GM12878 (cell line): ENCODE data around the gene PLEKHO1. TPM values are rescaled to one million over a fixed set of nuclear protein-coding genes. Genes with fewer than 3 reads are reported as not detected.
A peak's percentile ranks its signal among the peaks of the same experiment; 100 is the strongest.

ENCODE experiments used
- ATAC-seq: fragments of 200-7000 bp; cut with Tn5 transposase; 3 replicates; pipeline ENCODE4 v1.9.1; 2020; ENCODE audit warnings: mild to moderate bottlenecking, moderate library complexity
- BruUV-seq: library from RNA; stranded (reverse); fragments of 400-500 nt; replicated peaks from 2 replicates; lab custom pipeline; 2021; lab: Mats Ljungman, UMichigan
- CTCF ChIA-PET: fragments of 300-600 bp; sonication (Branson Sonifier 250); formaldehyde crosslinking; extraction: SDS; loops from one replicate; lab custom pipeline; 2021; ENCODE audit warnings: inconsistent platforms; lab: Yijun Ruan, JAX
- POLR2A ChIA-PET: fragments of 350-600 bp; formaldehyde crosslinking; extraction: SDS; loops from one replicate; lab custom pipeline; 2021; ENCODE audit warnings: inconsistent platforms; lab: Charles Lee
- RAD21 ChIA-PET: fragments of 300-600 bp; sonication (Branson Sonifier 250); formaldehyde crosslinking; loops from one replicate; lab custom pipeline; 2023; ENCODE audit warnings: antibody characterized with exemption; ENCODE audit not compliant: unreplicated experiment; lab: Charles Lee
- SMC1A ChIA-PET: fragments of 300-600 bp; sonication (Branson Sonifier 250); formaldehyde crosslinking; loops from one replicate; lab custom pipeline; 2023; ENCODE audit not compliant: unreplicated experiment, uncharacterized antibody; lab: Charles Lee
- DNase-seq: peaks from one replicate; pipeline ENCODE4 v3.0.0-alpha.2; 2011; ENCODE audit warnings: low read depth, low spot score
- FAIRE-seq: peaks from 3 replicates; lab custom pipeline; 2011; peaks lifted over from hg19 to GRCh38; lab: Jason Lieb, UNC
- H2AFZ ChIP-seq: 2 replicates; pipeline ENCODE4 v1.6.0; 2011; ENCODE audit warnings: low read depth, low read length, control low read depth; ENCODE audit not compliant: control insufficient read depth
- H3K27ac ChIP-seq: 2 replicates; pipeline ENCODE4 v1.5.1; 2011; ENCODE audit warnings: control low read depth; ENCODE audit not compliant: control insufficient read depth, insufficient read depth
- H3K27me3 ChIP-seq, 2 experiments: replicated peaks in 1 of 2; 2 replicates each; pipeline versions ENCODE4 v1.6.0 to v1.6.1; 2011; ENCODE audit warnings: low read length in 1 of 2; ENCODE audit not compliant: control insufficient read depth in 2 of 2, insufficient read depth in 2 of 2
- H3K36me3 ChIP-seq, 2 experiments: 2 replicates each; pipeline ENCODE4 v1.5.1; 2011; ENCODE audit warnings: low read length in 1 of 2; ENCODE audit not compliant: control insufficient read depth in 2 of 2, insufficient read depth in 2 of 2
- H3K4me1 ChIP-seq: 2 replicates; pipeline ENCODE4 v1.6.1; 2011; ENCODE audit warnings: mild to moderate bottlenecking, low read length, moderate library complexity, mixed read lengths; ENCODE audit not compliant: control insufficient read depth, insufficient read depth
- H3K4me2 ChIP-seq: 2 replicates; pipeline ENCODE4 v1.6.0; 2011; ENCODE audit warnings: control low read depth; ENCODE audit not compliant: control insufficient read depth, insufficient read depth
- H3K4me3 ChIP-seq: fragments of 200-600 bp; sonication (generic); 2 replicates; pipeline ENCODE4 v1.5.1; 2016
- H3K79me2 ChIP-seq: 2 replicates; pipeline ENCODE4 v1.6.0; 2011; ENCODE audit warnings: low read length; ENCODE audit not compliant: control insufficient read depth, insufficient read depth
- H3K9ac ChIP-seq: 2 replicates; pipeline ENCODE4 v1.8.0; 2011; ENCODE audit warnings: low read length, control low read depth, mixed read lengths; ENCODE audit not compliant: control insufficient read depth, insufficient read depth
- H3K9me3 ChIP-seq: replicated peaks from 3 replicates; pipeline ENCODE4 v1.5.1; 2011; ENCODE audit warnings: mild to moderate bottlenecking, low read length; ENCODE audit not compliant: control insufficient read depth, insufficient read depth
- H4K20me1 ChIP-seq: 2 replicates; pipeline ENCODE4 v1.6.0; 2011; ENCODE audit not compliant: control insufficient read depth, insufficient read depth
- BACH1 ChIP-seq: fragments of 450-650 bp; IDR thresholded peaks from 2 replicates; pipeline ENCODE4 v1.6.1; 2017; ENCODE audit warnings: mild to moderate bottlenecking, borderline replicate concordance
- BHLHE40 ChIP-seq, 2 experiments: fragments of 450-650 bp in 1 of 2; IDR thresholded peaks; 2 replicates each; pipeline ENCODE4 v1.6.1; 2011 to 2017; ENCODE audit warnings: low read depth in 2 of 2, borderline replicate concordance in 1 of 2, improper control_type of control experiment in 1 of 2, low read length in 1 of 2, mild to moderate bottlenecking in 1 of 2
- CBX5 ChIP-seq: sonication (generic); IDR thresholded peaks from 2 replicates; pipeline ENCODE4 v1.6.1; 2016; ENCODE audit warnings: low read depth, moderate library complexity, mild to moderate bottlenecking, inconsistent platforms
- CHD4 ChIP-seq: fragments of 200-600 bp; sonication (generic); IDR thresholded peaks from 2 replicates; pipeline ENCODE4 v1.6.1; 2016; ENCODE audit warnings: mild to moderate bottlenecking
- CREB1 ChIP-seq: IDR thresholded peaks from 2 replicates; pipeline ENCODE4 v1.6.1; 2012; ENCODE audit warnings: low read depth, mild to moderate bottlenecking, inconsistent platforms
- GABPA ChIP-seq: IDR thresholded peaks from 2 replicates; pipeline ENCODE4 v1.6.1; 2014; ENCODE audit warnings: antibody characterized with exemption, low read depth, mild to moderate bottlenecking, inconsistent platforms
- IRF4 ChIP-seq: IDR thresholded peaks from 2 replicates; pipeline ENCODE4 v1.6.1; 2011; ENCODE audit warnings: low read depth, low read length
- MEF2A ChIP-seq: IDR thresholded peaks from 2 replicates; pipeline ENCODE4 v1.6.1; 2011; ENCODE audit warnings: low read depth, mild to moderate bottlenecking, low read length, moderate library complexity; ENCODE audit not compliant: insufficient read depth
- MEF2B ChIP-seq: fragments of 450-650 bp; IDR thresholded peaks from 2 replicates; pipeline ENCODE4 v1.6.1; 2018; ENCODE audit warnings: mild to moderate bottlenecking, moderate library complexity; ENCODE audit not compliant: partially characterized antibody, poor library complexity, severe bottlenecking
- MXI1 ChIP-seq: fragments of 150-350 bp; IDR thresholded peaks from 2 replicates; pipeline ENCODE4 v1.6.1; 2011; ENCODE audit warnings: low read depth, mild to moderate bottlenecking, inconsistent platforms, low read length, improper control_type of control experiment
- NBN ChIP-seq: fragments of 450-650 bp; IDR thresholded peaks from 2 replicates; pipeline ENCODE4 v1.6.1; 2016
- NR2F1 ChIP-seq: fragments of 450-650 bp; conservative IDR thresholded peaks from 2 replicates; pipeline ENCODE4 v1.6.1; 2017; ENCODE audit warnings: mild to moderate bottlenecking
- PAX8 ChIP-seq: fragments of 450-650 bp; IDR thresholded peaks from 2 replicates; pipeline ENCODE4 v1.6.1; 2017; ENCODE audit warnings: mild to moderate bottlenecking, moderate library complexity
- POLR2A ChIP-seq: IDR thresholded peaks from 2 replicates; pipeline ENCODE4 v1.6.1; 2011; ENCODE audit warnings: low read depth, mild to moderate bottlenecking, low read length
- RELA ChIP-seq: fragments of 450-650 bp; IDR thresholded peaks from 2 replicates; pipeline ENCODE4 v1.8.0; 2014; ENCODE audit warnings: borderline replicate concordance; ENCODE audit not compliant: partially characterized antibody
- STAT3 ChIP-seq: IDR thresholded peaks from 2 replicates; pipeline ENCODE4 v1.6.1; 2011; ENCODE audit warnings: low read depth, low read length, improper control_type of control experiment
- TCF12 ChIP-seq: IDR thresholded peaks from 2 replicates; pipeline ENCODE4 v1.6.1; 2011; ENCODE audit warnings: low read depth, mild to moderate bottlenecking, low read length
- WRNIP1 ChIP-seq: IDR thresholded peaks from 2 replicates; pipeline ENCODE4 v1.6.1; 2011; ENCODE audit warnings: low read depth, low read length, improper control_type of control experiment, borderline replicate concordance
- ZNF24 ChIP-seq: fragments of 450-650 bp; IDR thresholded peaks from 2 replicates; pipeline ENCODE4 v1.6.1; 2017; ENCODE audit warnings: antibody characterized with exemption, mild to moderate bottlenecking
- ZNF274 ChIP-seq: IDR thresholded peaks from one replicate; pipeline ENCODE4 v1.8.0; 2011; ENCODE audit not compliant: insufficient read length, insufficient read depth
- ZNF622 ChIP-seq: fragments of 450-650 bp; IDR thresholded peaks from 2 replicates; pipeline ENCODE4 v1.6.1; 2017; ENCODE audit warnings: mild to moderate bottlenecking, inconsistent platforms
- WGBS: methylation state at CpG from one replicate; pipeline ENCODE4 v1.1.6; 2016; ENCODE audit warnings: low lambda C conversion rate; ENCODE audit not compliant: insufficient replicate concordance, insufficient coverage; ENCODE audit errors: missing lambda C conversion rate; 5-methylcytosine and 5-hydroxymethylcytosine counted together
- in situ Hi-C: fragments of 300-500 bp; cut with MboI; formaldehyde crosslinking; loops from 9 replicates; pipeline ENCODE4 v1.14.3; 2018; ENCODE audit warnings: mixed read lengths
- intact Hi-C: fragments of 100-400 bp; cut with micrococcal nuclease; formaldehyde crosslinking; loops from one replicate; pipeline ENCODE4 v1.14.2; 2022; ENCODE audit not compliant: unreplicated experiment
- polyA plus RNA-seq, 11 experiments: library from polyadenylated mRNA; depleted of rRNA in 4 of 11; unstranded in 6 of 11; stranded (reverse) in 5 of 11; fragments of >200 nt; fragmentation: Nextera tagmentation in 4 of 11; fragmentation: Illumina TruSeq in 1 of 11; extraction: Ambion mirVana in 4 of 11; extraction: Trizol in 1 of 11; gene quantifications; 1 replicate in 1 of 11; 2 replicates in 10 of 11; pipeline versions ENCODE4 v1.2.1 to v1.2.3, GENCODE V29; 2011 to 2016; ENCODE audit warnings: inconsistent platforms in 2 of 11, missing spikeins in 2 of 11, low read depth in 1 of 11
- total RNA-seq, 4 experiments: library from RNA; depleted of rRNA in 3 of 4; stranded (reverse); fragments of >200 nt in 3 of 4; fragmentation: Illumina TruSeq in 1 of 4; extraction: Trizol in 1 of 4; gene quantifications; 2 replicates each; pipeline versions ENCODE4 v1.2.1 to v1.2.3, GENCODE V29; 2013 to 2021
- TF ChIP-seq, protein P1 (sequence below): fragments of 450-650 bp; IDR thresholded peaks from 2 replicates; pipeline ENCODE4 v1.6.1; 2017; ENCODE audit warnings: low read depth, mild to moderate bottlenecking, moderate library complexity
- TF ChIP-seq, protein P2 (sequence below): IDR thresholded peaks from 2 replicates; pipeline ENCODE4 v1.6.1; 2012; ENCODE audit warnings: low read depth, low read length, improper control_type of control experiment

PLEKHO1 gene
- total and polyA plus RNA-seq, 10 of the 15 experiments (the other 5 are each of a cell fraction or from before 2014, with no cell fraction given) = 5.3 to 184 (median 88.8) TPM

DNA sequence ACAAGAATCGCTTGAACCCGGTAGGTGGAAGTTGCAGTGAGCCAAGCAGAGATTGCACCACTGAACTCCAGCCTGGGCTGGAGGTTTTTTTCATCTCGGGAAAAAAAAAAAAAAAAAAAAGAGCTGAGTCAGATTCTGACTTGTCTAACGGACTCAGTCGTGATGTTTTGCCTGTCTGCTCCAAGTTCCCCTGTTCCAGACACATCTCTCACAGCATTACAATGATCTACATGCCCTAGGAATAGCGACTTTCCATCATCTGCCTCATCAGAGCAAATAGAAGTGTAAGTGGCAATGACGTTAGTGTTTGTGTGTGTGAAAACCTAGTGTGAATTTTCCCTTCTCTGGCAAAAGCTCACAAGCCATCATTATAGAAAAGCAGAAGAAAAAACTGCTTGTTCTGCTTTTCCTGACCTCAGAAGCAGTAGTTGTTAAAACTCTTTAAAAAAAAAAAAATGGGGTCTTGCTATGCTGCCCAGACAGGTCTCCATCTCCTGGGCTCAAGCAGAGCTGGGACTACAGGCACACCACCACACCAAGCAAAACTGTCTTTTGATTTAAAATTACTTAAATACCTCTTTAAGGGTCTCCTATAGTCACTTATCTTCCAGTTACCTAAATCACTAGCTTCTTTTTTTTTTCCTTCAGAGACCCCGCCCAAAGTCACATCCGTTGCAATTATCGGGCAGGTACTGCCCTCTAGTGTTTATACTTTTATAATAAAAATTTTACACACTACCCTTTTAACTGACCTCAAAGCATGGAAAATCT, 37.3 kb downstream of the PLEKHO1 start:
- DNase-seq = no peak
- ChIA-PET POLR2A (interaction anchor here (0.5 to 2.1 kb wide), 12 partner anchors 8 to 495 kb away, joined by 3 to 7 read pairs (median 4); partner anchors contain the start of gene VPS45), CTCF (interaction anchor here (0.6 to 4.5 kb wide), 44 partner anchors 8 to 379 kb away, joined by 3 to 79 read pairs (median 5); partner anchors contain the start of gene VPS45), RAD21 (interaction anchor here (0.6 to 3.8 kb wide), 24 partner anchors 9 to 302 kb away, joined by 3 to 35 read pairs (median 4); partner anchors contain the start of genes PLEKHO1 and VPS45), SMC1A (interaction anchor here (0.6 to 4.2 kb wide), 29 partner anchors 8 to 298 kb away, joined by 3 to 33 read pairs (median 3); no protein-coding TSS in a partner anchor)
- in situ Hi-C loops (no loop called here), intact Hi-C loops (loop anchor here (1.0 to 5.0 kb wide), 2 partner anchors 114 to 225 kb away; no protein-coding TSS in a partner anchor)
- ATAC-seq = peak; percentile 91
- Histone ChIP-seq H3K27me3 (no peaks in the 10 kb centered on the region), H3K27ac (no peak overlapping the region; the same call in 1 of the 2 replicates), H3K9me3 (no peaks in the 10 kb centered on the region), H3K36me3 (no peaks in the 10 kb centered on the region), H3K4me1 (peaks cover 4% of the 10 kb centered on the region), H3K4me2 (0 out of 2 replicates have a peak overlapping the region, but pooled peaks have one; percentile 55), H3K79me2 (no peaks in the 10 kb centered on the region), H2AFZ (peak overlapping the region; percentile 89), H3K9ac (peak overlapping the region; percentile 27; the same call in 1 of the 2 replicates), H3K4me3 (no peak overlapping the region), H4K20me1 (no peaks in the 10 kb centered on the region)
- 9% methylated on average over 9 of the region's 10 CpGs for WGBS
- peak; percentile 69 for FAIRE-seq
- BruUV-seq = no TSS peak
- TF ChIP-seq ZNF24 (no peak), CBX5 (no peak), IRF4 (no peak), WRNIP1 (no peak), TCF12 (no peak), BACH1 (peak; percentile 31; the same call in 1 of the 2 replicates), NBN (0 out of 2 replicates have a peak, but pooled peaks have one; percentile 48), GABPA (no peak), ZNF274 (no peak), MEF2A (no peak), BHLHE40 (IDR thresholded peaks at IDR 0.05; ENCODE audit: borderline replicate concordance in 1 of 2, low read depth in 2 of 2, low read length in 1 of 2) (no peak), CHD4 (no peak), STAT3 (no peak), NR2F1 (no peak), CREB1 (no peak), RELA (no peak), ZNF622 (no peak), POLR2A (no peak), PAX8 (no peak), MEF2B (no peak), MXI1 (no peak)
- TF ChIP-seq, protein P1, sequence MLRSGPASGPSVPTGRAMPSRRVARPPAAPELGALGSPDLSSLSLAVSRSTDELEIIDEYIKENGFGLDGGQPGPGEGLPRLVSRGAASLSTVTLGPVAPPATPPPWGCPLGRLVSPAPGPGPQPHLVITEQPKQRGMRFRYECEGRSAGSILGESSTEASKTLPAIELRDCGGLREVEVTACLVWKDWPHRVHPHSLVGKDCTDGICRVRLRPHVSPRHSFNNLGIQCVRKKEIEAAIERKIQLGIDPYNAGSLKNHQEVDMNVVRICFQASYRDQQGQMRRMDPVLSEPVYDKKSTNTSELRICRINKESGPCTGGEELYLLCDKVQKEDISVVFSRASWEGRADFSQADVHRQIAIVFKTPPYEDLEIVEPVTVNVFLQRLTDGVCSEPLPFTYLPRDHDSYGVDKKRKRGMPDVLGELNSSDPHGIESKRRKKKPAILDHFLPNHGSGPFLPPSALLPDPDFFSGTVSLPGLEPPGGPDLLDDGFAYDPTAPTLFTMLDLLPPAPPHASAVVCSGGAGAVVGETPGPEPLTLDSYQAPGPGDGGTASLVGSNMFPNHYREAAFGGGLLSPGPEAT = peak; percentile 87
- TF ChIP-seq, protein P2, sequence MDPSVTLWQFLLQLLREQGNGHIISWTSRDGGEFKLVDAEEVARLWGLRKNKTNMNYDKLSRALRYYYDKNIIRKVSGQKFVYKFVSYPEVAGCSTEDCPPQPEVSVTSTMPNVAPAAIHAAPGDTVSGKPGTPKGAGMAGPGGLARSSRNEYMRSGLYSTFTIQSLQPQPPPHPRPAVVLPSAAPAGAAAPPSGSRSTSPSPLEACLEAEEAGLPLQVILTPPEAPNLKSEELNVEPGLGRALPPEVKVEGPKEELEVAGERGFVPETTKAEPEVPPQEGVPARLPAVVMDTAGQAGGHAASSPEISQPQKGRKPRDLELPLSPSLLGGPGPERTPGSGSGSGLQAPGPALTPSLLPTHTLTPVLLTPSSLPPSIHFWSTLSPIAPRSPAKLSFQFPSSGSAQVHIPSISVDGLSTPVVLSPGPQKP = no peak
